ENCODE measurements around the gene CD96.
"Not testable (repeated sequence)": the region's sequence is repeated elsewhere in the genome, so short reads cannot be mapped to it uniquely, and the experiment has no call there.

DNA sequence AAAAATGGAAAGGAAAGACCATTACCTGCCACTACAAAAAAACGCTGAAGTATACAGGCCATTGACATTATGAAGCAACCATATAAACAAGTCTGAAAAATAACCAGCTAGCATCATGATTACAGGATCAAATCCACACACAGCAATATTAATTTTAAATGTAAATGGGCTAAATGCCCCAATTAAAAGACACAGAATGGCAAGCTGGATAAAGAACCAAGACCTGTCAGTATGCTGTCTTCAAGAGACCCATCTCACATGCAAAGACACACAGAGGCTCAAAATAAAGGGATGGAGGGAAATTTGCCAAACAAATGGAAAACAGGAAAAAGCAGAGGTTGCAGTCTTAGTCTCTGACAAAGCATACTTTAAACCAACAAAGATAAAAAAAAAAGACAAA lies 87.0 kb downstream of the CD96 start:
- not testable (repeated sequence) for TF ChIP-seq POLR2A (IDR thresholded peaks at IDR 0.05)
- TF ChIP-seq, protein P1, sequence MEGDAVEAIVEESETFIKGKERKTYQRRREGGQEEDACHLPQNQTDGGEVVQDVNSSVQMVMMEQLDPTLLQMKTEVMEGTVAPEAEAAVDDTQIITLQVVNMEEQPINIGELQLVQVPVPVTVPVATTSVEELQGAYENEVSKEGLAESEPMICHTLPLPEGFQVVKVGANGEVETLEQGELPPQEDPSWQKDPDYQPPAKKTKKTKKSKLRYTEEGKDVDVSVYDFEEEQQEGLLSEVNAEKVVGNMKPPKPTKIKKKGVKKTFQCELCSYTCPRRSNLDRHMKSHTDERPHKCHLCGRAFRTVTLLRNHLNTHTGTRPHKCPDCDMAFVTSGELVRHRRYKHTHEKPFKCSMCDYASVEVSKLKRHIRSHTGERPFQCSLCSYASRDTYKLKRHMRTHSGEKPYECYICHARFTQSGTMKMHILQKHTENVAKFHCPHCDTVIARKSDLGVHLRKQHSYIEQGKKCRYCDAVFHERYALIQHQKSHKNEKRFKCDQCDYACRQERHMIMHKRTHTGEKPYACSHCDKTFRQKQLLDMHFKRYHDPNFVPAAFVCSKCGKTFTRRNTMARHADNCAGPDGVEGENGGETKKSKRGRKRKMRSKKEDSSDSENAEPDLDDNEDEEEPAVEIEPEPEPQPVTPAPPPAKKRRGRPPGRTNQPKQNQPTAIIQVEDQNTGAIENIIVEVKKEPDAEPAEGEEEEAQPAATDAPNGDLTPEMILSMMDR (IDR thresholded peaks at IDR 0.05) = not testable (repeated sequence)
